GM20431 (cell line): ENCODE data around the gene DHX16.

Experiments
- in situ Hi-C: fragments of 300-500 bp; cut with MseI, MboI; formaldehyde crosslinking; loops from one replicate; pipeline ENCODE4 v1.15.0; 2020; ENCODE audit warnings: low sequenced_read_pairs; ENCODE audit not compliant: unreplicated experiment

Gene DHX16

DNA sequence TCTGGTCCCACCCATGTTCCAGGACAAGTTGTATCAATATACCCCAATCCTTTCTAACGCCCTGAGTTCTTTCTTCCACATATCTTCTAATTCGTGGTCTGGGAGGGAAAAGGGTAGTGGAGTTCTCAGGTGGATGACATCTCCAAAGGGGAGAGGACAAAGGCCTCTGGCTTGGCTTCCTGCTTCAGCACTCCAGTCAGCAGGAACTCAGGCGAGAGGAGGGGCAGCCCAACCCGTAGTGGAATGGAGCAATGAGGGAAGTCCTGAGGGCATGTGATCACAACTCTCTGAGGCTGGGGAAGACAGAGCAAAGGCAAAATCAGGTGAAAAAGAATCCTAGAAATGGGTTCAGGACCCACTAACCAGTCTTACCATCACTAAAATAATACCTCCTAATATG lies 27.5 kb upstream of the DHX16 start:
- in situ Hi-C loops: no loop called here

DNA sequence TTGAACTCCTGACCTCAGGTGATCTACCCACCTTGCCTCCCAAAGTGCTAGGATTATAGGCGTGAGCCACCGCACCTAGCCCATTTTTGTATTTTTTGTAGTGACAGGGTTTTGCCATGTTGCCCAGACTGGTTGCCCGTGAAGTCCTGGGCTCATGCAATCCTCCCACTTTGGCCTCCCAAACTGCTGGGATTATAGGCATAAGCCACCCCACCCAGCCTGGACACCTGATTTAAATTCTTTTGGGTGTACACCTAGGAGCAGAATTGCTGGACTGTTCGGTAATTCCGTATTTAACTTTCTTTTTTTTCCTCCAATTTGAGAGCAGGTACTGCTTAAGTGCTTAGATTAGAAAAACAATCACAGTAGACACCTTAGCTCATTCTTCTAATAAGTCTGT lies 23.6 kb upstream of the DHX16 start:
- in situ Hi-C loops: no loop called here

- in situ Hi-C loops: no loop called here
Observed at GRCh38 chr6:30691208-30691847, 18.5 kb upstream of the DHX16 start.

DNA sequence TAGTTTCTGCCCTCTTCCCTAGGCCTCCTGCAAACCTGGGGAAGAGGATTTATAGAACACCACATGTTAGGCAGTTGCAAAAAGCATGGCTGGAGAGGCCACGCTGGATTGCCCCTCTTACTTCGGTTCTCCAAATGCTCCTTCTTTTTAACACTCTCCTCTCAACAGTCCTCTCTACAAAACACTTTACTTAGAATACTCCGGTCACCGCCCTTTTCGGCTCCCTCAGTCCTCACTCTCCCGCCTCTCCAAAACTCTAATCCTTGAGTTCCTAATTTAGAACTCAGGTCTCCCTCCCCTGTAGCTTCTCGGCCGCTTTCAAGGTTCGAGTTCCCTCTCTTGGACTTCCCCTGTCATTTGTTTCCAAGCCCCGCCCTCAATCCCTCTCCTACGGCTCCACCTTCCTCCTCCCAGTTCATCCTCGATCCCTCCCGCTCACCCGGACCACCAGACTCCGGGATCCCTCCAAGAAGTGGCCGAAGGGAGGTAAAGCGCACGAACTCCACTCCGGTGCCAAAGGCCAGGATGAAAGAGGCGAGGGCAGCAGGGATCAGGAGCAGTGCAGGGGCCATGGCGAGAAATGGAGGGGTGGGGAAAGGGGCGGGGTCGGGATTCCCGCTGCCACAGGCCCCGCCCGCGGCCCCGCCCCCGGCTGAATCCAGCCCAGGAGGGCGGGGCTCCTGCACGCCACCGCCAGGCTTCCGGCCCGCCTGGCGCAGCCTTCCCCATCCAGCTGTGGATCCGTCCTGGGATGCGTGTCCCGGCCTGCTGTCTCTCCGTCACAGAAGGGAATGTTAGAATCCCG lies 17.8 kb upstream of the DHX16 start, which contains the start of gene NRM:
Gene NRM, minus strand, starts transcription at position 582 of the 805 bp plus-strand sequence. Its CDS starts 10 bp downstream, at position 572.
- in situ Hi-C loops: no loop called here

DNA sequence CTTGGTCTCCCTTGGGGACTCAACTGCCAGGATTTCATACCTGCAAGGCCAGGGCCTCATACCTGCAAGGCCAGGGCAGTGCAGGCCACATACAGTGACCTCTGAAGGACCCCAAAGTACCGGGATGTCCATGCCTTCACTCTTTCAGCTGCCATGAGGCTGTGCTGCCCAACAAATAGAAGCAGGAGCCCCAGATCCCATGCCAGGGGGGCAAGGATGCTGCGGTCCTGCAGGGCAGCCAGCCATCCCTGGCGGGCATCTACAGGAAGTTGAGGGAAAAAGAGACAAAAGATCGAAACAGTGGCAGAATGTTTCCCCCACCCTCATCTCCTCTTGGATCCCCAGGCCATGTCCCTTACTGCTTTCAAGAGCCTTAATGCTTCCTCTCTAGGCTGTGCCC lies 17.2 kb upstream of the DHX16 start:
- in situ Hi-C loops: no loop called here

DNA sequence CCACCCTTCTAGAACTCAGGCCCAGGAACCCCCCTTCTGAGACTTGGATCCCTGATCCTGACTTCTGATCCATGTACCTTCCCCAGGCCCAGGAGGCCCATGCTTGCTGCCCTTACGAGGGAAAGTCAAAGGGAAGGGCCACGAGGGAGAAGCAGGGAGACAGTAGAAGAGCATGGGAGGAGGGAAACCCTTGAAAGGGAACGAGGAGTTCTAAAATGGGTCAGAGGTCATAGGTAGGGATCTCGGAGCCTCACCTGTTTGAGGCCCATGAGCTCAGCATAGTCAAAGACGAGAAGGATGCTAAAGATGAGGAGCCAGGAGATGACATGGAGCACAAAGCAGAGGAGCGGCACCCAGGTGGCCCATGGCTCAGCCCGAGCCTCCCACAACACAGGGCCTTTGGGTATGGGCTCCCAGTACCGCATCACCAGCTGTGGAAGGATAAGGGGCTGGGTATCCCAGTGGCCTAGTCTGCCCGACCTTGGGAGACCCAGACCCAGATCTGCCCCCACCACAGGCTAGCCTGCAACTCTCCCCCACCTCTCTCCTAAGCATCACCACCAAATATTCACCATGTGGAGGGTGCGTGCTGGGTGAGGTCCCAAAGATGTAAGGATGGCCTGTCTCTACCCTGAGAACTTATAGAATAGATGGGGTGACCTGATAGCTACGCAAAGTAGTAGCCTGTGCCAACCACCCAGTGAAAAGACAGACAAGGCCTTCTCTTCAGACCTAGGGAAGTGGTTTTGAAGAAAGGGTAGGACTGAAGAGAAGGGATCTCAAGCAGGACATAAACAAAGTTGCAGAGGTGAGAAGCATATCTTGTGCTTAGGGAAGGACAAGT lies 16.4 kb upstream of the DHX16 start:
- in situ Hi-C loops: no loop called here

- in situ Hi-C loops: no loop called here
Observed at GRCh38 chr6:30688569-30688968, 15.8 kb upstream of the DHX16 start.

GRCh38 chr6:30687659-30688431 lies 15.0 kb upstream of the DHX16 start:
- in situ Hi-C loops: no loop called here

DNA sequence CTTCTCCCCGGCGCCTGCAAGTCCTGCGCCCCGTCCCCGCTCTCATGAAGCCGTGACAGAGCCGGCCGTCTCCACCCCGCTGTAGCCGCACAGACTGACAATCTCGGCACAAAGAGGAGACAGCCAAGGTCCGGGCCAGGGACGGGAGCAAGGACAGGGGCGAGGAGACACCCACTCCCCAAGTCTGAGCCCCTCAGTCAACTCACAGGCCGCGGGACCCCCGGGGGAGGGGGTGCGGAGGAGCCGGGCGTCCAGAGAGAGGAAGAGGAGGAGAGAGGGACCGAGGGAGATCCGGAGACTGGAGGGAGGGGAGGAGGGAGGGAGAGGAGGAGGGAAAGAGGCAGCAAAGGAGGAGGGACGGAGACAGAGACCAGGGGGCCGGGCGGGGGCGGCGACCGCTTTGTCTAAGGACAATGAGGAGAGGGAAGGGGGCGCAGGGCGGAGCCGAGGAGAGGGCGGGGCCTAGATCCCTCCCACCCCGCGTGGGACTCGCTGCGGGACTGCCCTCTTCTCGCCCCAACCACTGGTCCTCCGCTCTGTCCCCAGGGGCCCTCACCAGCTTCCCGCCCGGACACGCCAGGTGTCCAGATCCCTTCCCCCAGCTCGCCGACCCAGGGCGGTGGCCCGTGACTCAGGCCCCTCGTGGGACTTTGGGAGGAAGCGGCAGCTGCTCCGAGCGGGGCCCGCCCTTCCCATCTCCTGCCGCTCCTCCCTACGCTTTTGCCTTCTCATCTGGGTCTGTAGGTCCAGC lies 14.3 kb upstream of the DHX16 start:
- in situ Hi-C loops: no loop called here

GRCh38 chr6:30686009-30686907 lies 13.5 kb upstream of the DHX16 start, which contains the start of gene PPP1R18:
TSS of gene PPP1R18 (minus strand) at chr6:30686645. CDS start at chr6:30686018, 627 bp downstream.
- in situ Hi-C loops: no loop called here

DNA sequence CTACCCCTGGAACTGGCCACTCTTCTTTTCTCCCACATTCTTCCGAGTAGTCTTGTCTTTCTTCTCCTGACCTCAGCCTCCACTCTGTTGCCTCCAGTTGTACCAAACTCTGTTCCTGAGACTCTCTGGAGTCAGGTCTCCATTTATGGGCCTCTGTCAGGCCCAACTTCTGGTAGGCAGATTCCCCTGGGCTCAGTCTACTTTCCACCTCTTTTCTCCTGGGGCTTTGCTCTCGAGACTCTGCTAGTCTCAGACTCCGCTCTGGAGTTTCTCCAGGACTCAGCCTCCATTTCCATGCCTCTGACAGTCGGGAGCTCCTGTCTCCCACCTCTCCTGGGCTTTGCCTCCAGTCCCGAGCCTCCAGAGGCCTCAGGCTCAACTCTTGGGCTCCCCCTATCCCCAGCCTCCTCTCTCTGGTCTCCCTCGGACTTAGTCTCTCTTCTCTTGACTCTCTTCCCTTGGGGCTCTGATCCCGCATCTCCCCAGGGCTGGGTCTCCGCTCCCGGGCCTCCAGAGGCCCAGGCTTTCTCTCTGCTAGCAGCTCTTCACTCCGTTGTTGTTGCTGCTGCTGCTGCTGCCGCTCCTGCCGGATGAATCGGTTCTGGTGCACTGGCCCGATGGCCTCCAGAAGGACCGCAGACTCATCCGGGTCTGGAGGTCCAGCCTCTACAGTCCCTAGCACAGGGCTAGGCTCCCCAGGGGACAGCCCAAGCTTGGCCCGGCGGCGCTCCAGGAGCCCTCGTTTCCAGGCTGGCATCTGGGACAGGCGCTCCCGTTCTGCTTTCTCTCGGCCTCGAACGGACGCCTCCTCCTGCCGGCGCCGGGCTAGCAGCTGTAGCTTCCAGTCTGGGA lies 12.6 kb upstream of the DHX16 start:
- in situ Hi-C loops: no loop called here

- in situ Hi-C loops: no loop called here
Observed at GRCh38 chr6:30684386-30685156, 11.8 kb upstream of the DHX16 start.

DNA sequence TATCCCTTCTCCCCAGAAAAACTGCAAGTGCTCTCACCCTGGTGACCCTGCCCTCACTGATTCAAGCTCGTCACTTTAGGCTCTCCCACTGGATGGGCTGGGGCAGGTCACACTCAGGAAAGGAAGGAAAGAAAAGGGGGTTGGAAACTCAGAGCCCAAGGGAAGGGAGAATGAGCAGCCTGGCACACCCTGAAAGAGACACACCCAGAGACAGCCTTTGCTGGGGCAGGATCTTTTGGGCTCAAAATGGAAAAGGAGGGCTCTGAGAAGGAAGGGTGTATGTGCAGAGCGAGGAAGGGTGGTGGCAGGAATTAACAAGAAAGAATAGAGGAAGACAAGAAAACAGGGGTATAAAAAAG lies 11.2 kb upstream of the DHX16 start:
- in situ Hi-C loops: no loop called here

GRCh38 chr6:30683183-30683979 lies 10.6 kb upstream of the DHX16 start:
- in situ Hi-C loops: no loop called here

DNA sequence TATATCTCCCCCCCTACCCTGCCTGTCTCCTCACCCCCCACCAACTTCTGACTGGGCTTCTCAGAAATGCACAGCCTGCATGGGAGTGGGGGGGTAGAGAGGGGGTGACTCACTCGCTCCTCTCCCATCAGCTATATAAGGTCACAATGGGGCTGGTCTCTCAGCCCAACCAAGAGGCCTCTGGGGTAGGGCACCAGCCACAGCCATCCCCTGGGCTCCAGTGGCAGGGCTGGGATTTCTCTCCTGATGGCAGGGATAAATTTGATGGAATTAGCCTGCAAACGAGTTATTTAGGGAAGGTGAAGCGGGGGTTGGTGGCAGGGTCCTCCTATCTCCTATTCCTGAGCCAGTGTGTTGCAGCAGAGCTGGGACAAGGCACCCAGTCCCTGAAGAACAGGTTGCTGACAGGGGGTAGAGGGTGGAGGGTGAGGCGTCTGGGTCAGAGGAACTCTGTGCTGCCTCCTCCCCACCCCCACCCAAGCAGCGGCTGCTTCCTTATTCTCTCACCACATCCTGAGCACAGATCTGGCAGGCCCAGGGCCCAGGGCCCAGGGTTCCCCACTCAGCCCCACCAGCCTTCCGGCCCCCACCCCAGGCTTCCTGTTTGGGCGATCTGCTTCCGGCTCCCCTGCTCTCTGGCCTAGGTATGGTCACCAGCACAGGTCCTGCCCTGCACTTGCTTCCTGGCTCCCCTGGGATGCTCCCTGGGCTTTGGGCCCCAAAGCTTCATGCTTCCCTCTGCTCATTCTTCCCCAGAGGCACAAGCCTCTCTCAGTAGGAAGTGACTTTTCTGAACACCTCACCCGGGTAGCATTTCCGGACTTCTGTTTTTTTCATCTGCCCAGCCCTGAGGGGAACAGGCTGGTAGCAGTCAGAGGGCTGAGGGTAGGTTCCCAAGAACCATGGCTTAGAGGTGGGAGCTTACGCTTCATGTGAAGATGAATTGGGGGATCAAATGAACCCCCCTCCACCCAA lies 9.6 kb upstream of the DHX16 start:
- in situ Hi-C loops: no loop called here
